Erythroblast (primary cell): ENCODE results near the gene FLT3LG.

Experiments
- GATA1 ChIP-seq: IDR thresholded peaks from 2 replicates; pipeline ENCODE4 v1.6.1; 2011; ENCODE audit warnings: low read depth, mild to moderate bottlenecking, control low read depth, low read length, moderate library complexity
- POLR2A ChIP-seq: IDR thresholded peaks from 2 replicates; pipeline ENCODE4 v1.6.1; 2011; ENCODE audit warnings: mild to moderate bottlenecking, low read length

GRCh38 chr19:49428547-49429451 is 45.2 kb upstream of the FLT3LG start:
- TF ChIP-seq POLR2A (no peak), GATA1 (no peak)
